Small intestine (tissue), 16 donors: ENCODE measurements around the gene SEPTIN1. TPM values are rescaled to one million over a fixed set of nuclear protein-coding genes. Genes with fewer than 3 reads are reported as not detected.
A peak's percentile ranks its signal among the peaks of the same experiment; 100 is the strongest.

Experiments
- DNase-seq, 2 donors: peaks; one replicate each; pipeline versions ENCODE4 v3.0.0 to v3.0.0-alpha.2; 2013
- FAIRE-seq: peaks from 2 replicates; lab custom pipeline; 2012; peaks lifted over from hg19 to GRCh38; lab: Jason Lieb, UNC
- H3K27ac ChIP-seq, 3 donors: one replicate each; pipeline ENCODE4 v1.5.1; 2013; ENCODE audit warnings: low read length in 2 of 3, mild to moderate bottlenecking in 2 of 3, control low read depth in 1 of 3, inconsistent platforms in 1 of 3, low read depth in 1 of 3, moderate library complexity in 1 of 3
- H3K27me3 ChIP-seq, 3 donors: one replicate each; pipeline ENCODE4 v1.6.1; 2013; ENCODE audit warnings: low read length in 3 of 3, inconsistent platforms in 1 of 3; ENCODE audit not compliant: control insufficient read depth in 3 of 3, insufficient read depth in 3 of 3
- H3K36me3 ChIP-seq, 3 donors: one replicate each; pipeline ENCODE4 v1.6.1; 2013; ENCODE audit warnings: low read length in 3 of 3, inconsistent platforms in 1 of 3, low read depth in 1 of 3, mild to moderate bottlenecking in 1 of 3, moderate library complexity in 1 of 3; ENCODE audit not compliant: control insufficient read depth in 3 of 3, insufficient read depth in 2 of 3
- H3K4me1 ChIP-seq, 3 donors: one replicate each; pipeline ENCODE4 v1.6.1; 2013; ENCODE audit warnings: low read length in 2 of 3, inconsistent platforms in 1 of 3, low read depth in 1 of 3, mild to moderate bottlenecking in 1 of 3, moderate library complexity in 1 of 3; ENCODE audit not compliant: control insufficient read depth in 3 of 3, insufficient read depth in 2 of 3
- H3K4me3 ChIP-seq, 3 donors: one replicate each; pipeline ENCODE4 v1.5.1; 2013; ENCODE audit warnings: low read length in 3 of 3, control low read depth in 1 of 3, inconsistent platforms in 1 of 3, low read depth in 1 of 3, mild to moderate bottlenecking in 1 of 3, moderate library complexity in 1 of 3
- H3K9me3 ChIP-seq, 2 donors: one replicate each; pipeline ENCODE4 v1.6.1; 2013; ENCODE audit warnings: low read depth in 1 of 2, low read length in 1 of 2; ENCODE audit not compliant: control insufficient read depth in 2 of 2, insufficient read depth in 1 of 2
- WGBS, 3 donors: extraction: QIAGEN DNeasy Blood & Tissue Kit; methylation state at CpG; one replicate each; pipeline ENCODE4 v1.1.7; 2013; 5-methylcytosine and 5-hydroxymethylcytosine counted together
- long read RNA-seq, 10 donors: transcript quantifications; one replicate each; lab custom pipeline, GENCODE V29; 2026
- polyA plus RNA-seq, 4 donors: library from polyadenylated mRNA; stranded (reverse) in 3 of 4; unstranded in 1 of 4; fragments of 200-250 nt in 3 of 4; fragments of 120-200 nt in 1 of 4; gene quantifications; one replicate each; pipeline versions ENCODE4 v1.2.1 to v1.2.3, GENCODE V29; 2013
- donor health status: healthy with polysubstance abuse.
- donor health status: control.
- donor health status: control.
- donor health status: Bipolar disorder and iron deficiency.
- donor health status: healthy.

SEPTIN1 gene, protein sequence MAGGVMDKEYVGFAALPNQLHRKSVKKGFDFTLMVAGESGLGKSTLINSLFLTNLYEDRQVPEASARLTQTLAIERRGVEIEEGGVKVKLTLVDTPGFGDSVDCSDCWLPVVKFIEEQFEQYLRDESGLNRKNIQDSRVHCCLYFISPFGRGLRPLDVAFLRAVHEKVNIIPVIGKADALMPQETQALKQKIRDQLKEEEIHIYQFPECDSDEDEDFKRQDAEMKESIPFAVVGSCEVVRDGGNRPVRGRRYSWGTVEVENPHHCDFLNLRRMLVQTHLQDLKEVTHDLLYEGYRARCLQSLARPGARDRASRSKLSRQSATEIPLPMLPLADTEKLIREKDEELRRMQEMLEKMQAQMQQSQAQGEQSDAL
- 10 to 100 TPM in 1 of 4 donors, 1 to 10 TPM in 3; 4.8 to 21.1 (median 6.4) TPM for polyA plus RNA-seq
- long read RNA-seq, donor 1 = 0 reads
- long read RNA-seq, donor 2 = 0 reads
- long read RNA-seq, donor 3, partial matches to known transcripts = 0 of 1 reads
- long read RNA-seq, donor 3, other reads (novel, unspliced or antisense) = 0 of 1 reads
- long read RNA-seq, donor 4 = 0 reads
- long read RNA-seq, donor 5 = 0 reads
- long read RNA-seq, donor 6 = 0 reads
- long read RNA-seq, donor 7, partial matches to known transcripts = 10 of 10 reads
- long read RNA-seq, donor 7, other reads (novel, unspliced or antisense) = 0 of 10 reads
- long read RNA-seq, donor 8 = 0 reads
- long read RNA-seq, donor 9 = 0 reads
- long read RNA-seq, donor 10 = 0 reads

DNA sequence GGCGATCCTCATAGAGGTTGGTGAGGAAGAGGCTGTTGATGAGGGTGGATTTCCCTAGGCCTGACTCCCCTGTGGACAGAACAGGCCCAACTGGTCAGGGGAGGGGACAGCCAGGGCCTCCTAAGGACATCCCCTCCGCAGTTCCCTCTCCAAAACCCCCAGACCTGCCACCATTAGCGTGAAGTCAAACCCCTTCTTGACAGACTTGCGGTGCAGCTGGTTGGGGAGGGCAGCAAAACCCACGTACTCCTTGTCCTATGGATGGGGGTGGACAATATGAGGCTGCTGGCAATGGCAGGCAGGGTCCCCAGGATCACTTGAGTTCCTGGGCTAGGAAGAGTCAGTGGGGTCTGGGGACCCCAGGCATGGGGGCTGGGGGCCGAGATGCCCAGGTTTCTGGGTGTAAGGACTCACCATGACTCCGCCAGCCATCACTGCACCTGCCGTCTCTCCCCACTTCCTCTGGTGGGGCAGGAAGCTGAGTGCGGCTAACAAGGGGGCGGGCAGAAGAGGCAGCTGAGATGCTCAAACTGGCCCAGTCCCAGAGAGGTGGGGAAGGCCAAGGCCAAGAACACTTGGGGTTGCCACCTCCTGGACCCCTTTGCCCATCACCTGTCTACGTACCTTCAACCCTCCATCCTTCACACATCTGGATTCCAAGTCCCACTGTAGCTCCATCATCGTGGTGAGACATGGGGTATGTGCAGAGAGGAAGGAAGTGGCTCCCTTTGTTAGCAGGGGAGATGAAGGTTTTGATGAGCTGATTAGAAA, at the start of gene SEPTIN1:
SEPTIN1 (minus strand) TSS at position 451 of the 771 bp plus-strand sequence; CDS start at position 432, 19 bp downstream.
- peak within 1 kb of the TSS in 1 of 3 donors; percentile 39 for H3K4me3 ChIP-seq
- FAIRE-seq = no peak
- DNase-seq = peak; percentile 8 to 55

DNA sequence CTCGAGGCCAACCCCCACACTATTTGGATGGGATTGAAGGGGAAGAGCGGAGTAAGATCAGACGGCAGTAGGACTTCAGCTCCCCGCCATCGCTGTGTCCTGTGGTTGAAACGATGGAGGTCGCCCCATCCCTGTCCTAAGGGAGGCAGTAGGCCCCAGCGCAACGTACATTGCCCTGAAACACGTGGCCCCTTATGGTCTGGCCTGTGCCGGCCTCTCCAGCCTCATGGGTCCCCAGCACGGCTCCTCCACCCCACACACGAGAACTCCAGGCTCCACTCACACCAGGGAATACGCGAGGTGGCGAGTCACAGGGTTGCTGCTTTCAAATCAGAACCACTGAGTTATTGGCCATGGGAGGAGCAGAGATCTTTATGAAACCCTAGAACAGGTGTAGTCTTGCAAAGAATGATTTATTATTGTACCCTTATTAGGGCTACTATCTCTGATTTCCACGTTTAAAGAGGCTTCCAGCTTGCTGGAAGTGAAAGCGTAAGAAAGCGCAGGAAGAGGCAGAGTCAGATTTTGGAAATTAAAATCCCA, 48.1 kb upstream of the SEPTIN1 start:
- H3K27me3 ChIP-seq = no peaks in the 10 kb centered on the region
- peak overlapping the region; percentile 67 to 74 (median 67) for H3K27ac ChIP-seq
- H3K4me3 ChIP-seq = peak overlapping the region in 1 of 3 donors; percentile 81
- no peaks in the 10 kb centered on the region for H3K9me3 ChIP-seq
- H3K36me3 ChIP-seq = peaks cover 0 to 25% (median 2%) of the 10 kb centered on the region in 3 donors
- WGBS, 3 donors = 51 to 59% (median 57%) methylated on average over 17 to 19 of the region's 19 CpGs
- no peak for FAIRE-seq
- H3K4me1 ChIP-seq = peaks cover 0 to 13% (median 7%) of the 10 kb centered on the region in 3 donors
- peak in 1 of 2 donors; percentile 35 for DNase-seq

More for the DNA sequence above, at the start of gene SEPTIN1:
- Histone ChIP-seq H3K27me3 (no peaks in the 10 kb centered on the region), H3K4me1 (peaks cover 0 to 16% (median 2%) of the 10 kb centered on the region in 3 donors), H3K27ac (peak within 1 kb of the TSS in 2 of 3 donors; percentile 42 to 43), H3K9me3 (no peaks in the 10 kb centered on the region), H3K36me3 (peaks cover 0 to 7% (median 0%) of the 10 kb centered on the region in 3 donors)
- 44 to 50% (median 48%) methylated on average over 11 to 12 of the region's 12 CpGs for WGBS, 3 donors

DNA sequence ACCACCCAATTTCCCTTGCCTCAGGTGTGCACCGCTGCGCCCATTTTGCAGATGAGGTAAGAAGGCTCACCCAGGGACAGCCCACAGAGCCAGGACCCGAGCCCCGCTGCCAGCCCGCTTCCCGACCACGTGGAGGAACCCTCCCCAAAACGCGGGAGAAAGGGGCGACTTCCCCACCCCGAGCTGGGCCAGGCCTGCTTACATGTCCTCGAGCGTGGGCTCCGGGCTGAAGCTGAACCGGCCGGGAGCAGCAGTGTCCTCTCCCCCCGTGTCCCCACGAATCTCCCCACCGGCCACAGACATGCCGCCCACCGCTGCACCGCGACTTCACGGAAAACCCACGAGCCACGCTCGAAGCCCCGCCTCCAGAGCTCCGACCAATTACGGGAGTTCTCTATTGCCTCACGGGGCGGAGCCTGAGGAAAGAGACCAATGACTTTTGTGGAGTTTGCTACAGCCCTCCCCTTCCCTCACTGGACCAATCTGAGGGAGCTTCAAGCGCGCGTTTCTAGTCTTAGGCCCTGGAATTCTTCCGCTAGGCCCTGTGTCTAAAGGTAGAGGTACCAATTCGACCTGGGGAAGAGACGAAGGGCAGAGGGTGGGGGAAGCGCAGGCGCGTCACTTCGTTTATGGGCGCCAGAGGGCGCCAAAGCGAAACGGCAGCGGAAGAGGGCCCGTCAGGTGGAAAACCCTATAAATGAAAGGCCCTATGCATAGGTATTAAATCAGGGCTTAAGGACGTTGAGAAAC, 47.5 kb upstream of the SEPTIN1 start, which contains the start of gene DCTPP1:
DCTPP1 (minus strand) TSS at position 353 of the 750 bp plus-strand sequence; CDS start at position 303, 50 bp downstream.
- peaks cover 0 to 13% (median 7%) of the 10 kb centered on the region in 3 donors for H3K4me1 ChIP-seq
- peak within 1 kb of the TSS; percentile 67 to 88 (median 74) for H3K27ac ChIP-seq
- peak; percentile 33 for FAIRE-seq
- WGBS, 3 donors = 0 to 1% (median 0%) methylated on average over 46 to 49 of the region's 49 CpGs
- peak; percentile 98 to 100 for DNase-seq
- H3K36me3 ChIP-seq = peaks cover 0 to 31% (median 2%) of the 10 kb centered on the region in 3 donors
- H3K9me3 ChIP-seq = no peaks in the 10 kb centered on the region
- H3K27me3 ChIP-seq = no peaks in the 10 kb centered on the region
- peak within 1 kb of the TSS; percentile 73 to 87 (median 81) for H3K4me3 ChIP-seq

DNA sequence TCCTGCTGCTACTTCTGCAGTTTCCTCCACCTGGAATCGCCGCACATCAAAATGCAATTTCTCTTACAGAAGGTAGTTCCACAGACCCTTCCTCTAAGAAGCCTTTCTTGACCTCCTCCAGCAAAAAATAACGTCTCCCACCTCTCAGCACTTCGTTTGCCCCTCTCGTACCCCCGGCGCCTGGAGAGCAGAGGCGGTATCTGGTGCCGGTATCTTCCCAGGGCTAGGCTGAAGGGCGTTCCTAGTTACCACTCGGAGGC, 47.0 kb upstream of the SEPTIN1 start:
- Histone ChIP-seq H3K4me1 (peaks cover 0 to 13% (median 7%) of the 10 kb centered on the region in 3 donors), H3K9me3 (no peaks in the 10 kb centered on the region), H3K27ac (peak overlapping the region; percentile 66 to 88 (median 67)), H3K36me3 (peaks cover 2 to 36% (median 3%) of the 10 kb centered on the region in 3 donors), H3K27me3 (no peaks in the 10 kb centered on the region), H3K4me3 (peak overlapping the region; percentile 73 to 87 (median 81))
- DNase-seq (peak in 1 of 2 donors; percentile 56), FAIRE-seq (no peak)
- 0 to 1% (median 1%) methylated on average over 11 of the region's 11 CpGs for WGBS, 3 donors

DNA sequence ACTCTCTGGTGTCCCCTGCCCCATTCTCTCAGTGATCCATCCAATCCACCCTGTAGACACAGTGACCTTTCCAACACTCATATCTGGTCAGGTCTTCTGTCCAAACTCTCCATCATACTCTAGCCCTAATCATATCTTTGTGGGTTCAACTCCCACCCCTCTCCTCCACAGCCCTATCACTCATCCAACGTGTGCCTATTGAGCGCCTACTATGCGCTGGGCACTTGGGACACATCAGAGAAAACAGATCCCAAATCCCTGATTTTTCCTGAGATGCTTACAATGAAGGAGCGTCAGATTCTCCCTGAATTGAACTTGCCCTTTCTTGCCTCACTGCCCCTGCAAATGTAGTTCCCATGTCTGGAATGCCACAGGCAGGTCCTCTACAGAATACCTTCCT, 45.7 kb upstream of the SEPTIN1 start:
- Histone ChIP-seq H3K4me3 (no peak overlapping the region), H3K27me3 (no peaks in the 10 kb centered on the region), H3K27ac (no peak overlapping the region), H3K4me1 (peaks cover 0 to 13% (median 7%) of the 10 kb centered on the region in 3 donors), H3K36me3 (peaks cover 4 to 48% (median 10%) of the 10 kb centered on the region in 3 donors), H3K9me3 (no peaks in the 10 kb centered on the region)
- WGBS, 3 donors = 90 to 94% (median 91%) methylated on average over 4 of the region's 4 CpGs
- FAIRE-seq (no peak), DNase-seq (no peak)

DNA sequence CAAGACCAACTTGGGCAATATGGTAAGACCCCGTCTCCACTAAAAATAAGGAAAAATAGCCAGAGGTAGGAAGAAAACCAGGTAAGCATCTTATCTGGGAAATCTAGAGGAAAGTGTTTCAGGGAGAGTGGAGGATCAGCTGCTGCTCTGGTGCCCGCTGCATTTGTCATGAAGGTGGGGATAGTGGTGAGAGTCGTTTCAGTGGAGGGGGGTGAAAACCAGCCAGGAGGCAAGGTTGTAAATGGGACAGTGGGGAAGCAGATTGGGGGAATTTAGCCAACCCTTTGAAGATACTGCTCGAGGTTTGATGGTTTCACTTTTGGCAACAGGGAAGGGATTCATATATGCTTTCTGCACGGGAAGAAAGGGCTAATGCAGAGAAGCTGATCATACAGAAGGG, 38.6 kb upstream of the SEPTIN1 start:
- H3K4me3 ChIP-seq = no peak overlapping the region
- H3K36me3 ChIP-seq = peaks cover 4 to 66% (median 10%) of the 10 kb centered on the region in 3 donors
- peaks cover 0 to 8% (median 0%) of the 10 kb centered on the region in 3 donors for H3K4me1 ChIP-seq
- no peaks in the 10 kb centered on the region for H3K9me3 ChIP-seq
- no peak overlapping the region for H3K27ac ChIP-seq
- DNase-seq = no peak
- no peak for FAIRE-seq
- H3K27me3 ChIP-seq = no peaks in the 10 kb centered on the region
- WGBS, 3 donors = 50 to 69% (median 52%) methylated on average over 5 of the region's 5 CpGs

DNA sequence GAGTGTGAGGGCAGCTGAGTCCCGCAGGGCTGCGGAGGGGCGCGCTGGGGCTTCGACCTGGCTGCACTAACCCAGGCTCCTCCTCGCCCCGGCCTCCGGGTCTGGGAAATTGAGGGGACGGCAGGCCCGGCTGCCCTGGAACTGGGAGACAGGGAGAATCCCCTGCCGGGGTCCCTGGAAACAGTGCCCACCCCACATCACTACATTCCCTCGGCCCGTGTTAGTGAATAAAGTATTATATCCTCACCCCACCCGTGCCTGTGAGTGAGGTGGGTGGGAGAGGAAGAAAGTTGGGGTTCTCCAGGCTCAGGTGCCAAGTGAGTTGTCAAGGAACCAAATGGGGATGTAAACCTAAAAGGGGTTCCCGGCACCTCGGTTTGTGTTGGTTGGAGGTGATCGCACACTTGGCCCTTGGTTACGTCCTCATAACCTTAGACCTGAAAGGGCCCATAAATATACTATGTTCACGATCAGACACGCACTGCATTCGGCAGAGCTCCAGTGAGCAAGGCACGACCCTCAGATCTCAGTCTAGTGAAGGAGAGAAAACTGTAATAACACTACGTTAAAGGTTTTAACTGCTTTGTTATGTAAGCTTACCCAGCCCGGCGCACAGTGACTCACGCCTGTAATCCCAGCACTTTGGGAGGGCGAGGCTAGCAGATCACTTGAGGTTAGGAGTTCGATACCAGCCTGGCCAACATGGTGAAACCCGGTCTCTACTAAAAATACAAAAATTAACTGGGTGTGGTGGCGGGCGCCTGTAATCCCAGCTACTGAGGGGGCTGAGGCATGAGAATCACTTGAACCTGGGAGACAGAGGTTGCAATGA, 36.2 kb upstream of the SEPTIN1 start:
- Histone ChIP-seq H3K27me3 (no peaks in the 10 kb centered on the region), H3K4me3 (peak overlapping the region; percentile 21 to 72 (median 36)), H3K27ac (peak overlapping the region; percentile 81 to 90 (median 84)), H3K36me3 (peaks cover under 1 to 51% (median 2%) of the 10 kb centered on the region in 3 donors), H3K9me3 (no peaks in the 10 kb centered on the region), H3K4me1 (peaks cover 0 to 8% (median 0%) of the 10 kb centered on the region in 3 donors)
- 54 to 61% (median 59%) methylated on average over 29 to 31 of the region's 31 CpGs for WGBS, 3 donors
- DNase-seq (no peak), FAIRE-seq (no peak)
